Breast epithelium (tissue), 4 donors: ENCODE measurements around the gene ELL. TPM values are rescaled to one million over a fixed set of nuclear protein-coding genes. Genes with fewer than 3 reads are reported as not detected.

Source experiments
- DNase-seq, 2 donors: peaks; one replicate each; pipeline ENCODE4 v3.0.0-alpha.2; 2019; ENCODE audit warnings: low spot score in 2 of 2
- H3K27ac ChIP-seq, 2 donors: fragments of 200-600 bp; sonication (generic) in 1 of 2; one replicate each; pipeline ENCODE4 v1.5.1; 2016 to 2019; ENCODE audit warnings: mild to moderate bottlenecking in 1 of 2
- H3K27me3 ChIP-seq, 2 donors: fragments of 200-600 bp; sonication (generic) in 1 of 2; one replicate each; pipeline versions ENCODE4 v1.5.1 to v1.6.0; 2017 to 2019; ENCODE audit warnings: control low read depth in 1 of 2, mild to moderate bottlenecking in 1 of 2
- H3K36me3 ChIP-seq: fragments of 200-600 bp; one replicate; pipeline ENCODE4 v1.5.1; 2019
- H3K4me1 ChIP-seq, 2 donors: fragments of 200-600 bp; sonication (generic); one replicate each; pipeline ENCODE4 v1.5.1; 2016 to 2019; ENCODE audit warnings: control low read depth in 1 of 2
- H3K4me3 ChIP-seq, 3 donors: fragments of 200-600 bp; sonication (generic); 1 replicate in 2 of 3; 2 replicates in 1 of 3; pipeline ENCODE4 v1.5.1; 2016 to 2019; ENCODE audit warnings: mild to moderate bottlenecking in 3 of 3, moderate library complexity in 2 of 3
- H3K9me3 ChIP-seq, 2 donors: fragments of 200-600 bp; sonication (generic) in 1 of 2; one replicate each; pipeline ENCODE4 v1.5.1; 2016 to 2019; ENCODE audit warnings: control low read depth in 1 of 2
- POLR2A ChIP-seq: fragments of 450-650 bp; IDR thresholded peaks from one replicate; pipeline ENCODE4 v1.6.1; 2016; ENCODE audit warnings: antibody characterized with exemption, mild to moderate bottlenecking, moderate library complexity
- POLR2AphosphoS5 ChIP-seq, 3 donors: sonication (generic); formaldehyde crosslinking; IDR thresholded peaks; one replicate each; pipeline ENCODE4 v1.6.1; 2017; ENCODE audit warnings: antibody characterized with exemption in 3 of 3
- intact Hi-C: fragments of 100-400 bp; cut with DNase I; formaldehyde crosslinking; loops from one replicate; pipeline ENCODE4 v1.15.1; 2023; ENCODE audit warnings: low total_unique reads
- total RNA-seq, 3 donors: library from RNA; depleted of rRNA; stranded (reverse); fragments of >200 nt; gene quantifications; one replicate each; pipeline ENCODE4 v1.1.0, GENCODE V29; 2016
- TF ChIP-seq, protein P1 (sequence below), 3 donors: fragments of 450-650 bp; IDR thresholded peaks; one replicate each; pipeline ENCODE4 v1.5.1; 2016 to 2017; ENCODE audit warnings: antibody characterized with exemption in 3 of 3, mild to moderate bottlenecking in 3 of 3, moderate library complexity in 3 of 3

Gene ELL
- total RNA-seq, 3 donors from 2014 or later = 13.0 to 22.3 (median 15.7) TPM

DNA sequence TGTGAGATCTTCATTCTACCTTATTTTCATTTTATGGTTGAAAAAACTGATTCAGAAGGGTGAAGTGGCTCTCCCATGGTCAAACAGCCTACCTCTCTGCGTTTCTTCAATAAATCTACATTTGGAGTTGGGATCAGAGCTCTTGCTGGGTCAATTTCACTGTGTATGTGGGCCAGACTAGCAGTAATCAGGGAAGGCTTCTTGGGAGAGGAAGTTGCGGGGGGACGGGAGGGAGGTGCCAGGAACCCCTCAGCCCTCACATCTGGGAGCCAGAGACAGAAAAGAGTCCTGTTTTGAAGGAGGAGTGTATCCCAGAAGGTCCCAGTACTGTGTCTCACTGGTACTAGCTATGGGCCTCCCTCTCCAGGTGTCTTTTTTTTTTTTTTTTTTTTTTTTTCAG is 36.7 kb upstream of the ELL start:
- Histone ChIP-seq H3K36me3 (no peaks in the 10 kb centered on the region), H3K27ac (peak overlapping the region; percentile 97), H3K4me3 (peak overlapping the region; percentile 73 to 89 (median 84)), H3K9me3 (no peaks in the 10 kb centered on the region), H3K4me1 (peaks cover 3 to 5% of the 10 kb centered on the region in 2 donors), H3K27me3 (no peaks in the 10 kb centered on the region)
- intact Hi-C loops = no loop called here
- no peak for TF ChIP-seq POLR2AphosphoS5 (IDR thresholded peaks at IDR 0.05)
- TF ChIP-seq, protein P1, sequence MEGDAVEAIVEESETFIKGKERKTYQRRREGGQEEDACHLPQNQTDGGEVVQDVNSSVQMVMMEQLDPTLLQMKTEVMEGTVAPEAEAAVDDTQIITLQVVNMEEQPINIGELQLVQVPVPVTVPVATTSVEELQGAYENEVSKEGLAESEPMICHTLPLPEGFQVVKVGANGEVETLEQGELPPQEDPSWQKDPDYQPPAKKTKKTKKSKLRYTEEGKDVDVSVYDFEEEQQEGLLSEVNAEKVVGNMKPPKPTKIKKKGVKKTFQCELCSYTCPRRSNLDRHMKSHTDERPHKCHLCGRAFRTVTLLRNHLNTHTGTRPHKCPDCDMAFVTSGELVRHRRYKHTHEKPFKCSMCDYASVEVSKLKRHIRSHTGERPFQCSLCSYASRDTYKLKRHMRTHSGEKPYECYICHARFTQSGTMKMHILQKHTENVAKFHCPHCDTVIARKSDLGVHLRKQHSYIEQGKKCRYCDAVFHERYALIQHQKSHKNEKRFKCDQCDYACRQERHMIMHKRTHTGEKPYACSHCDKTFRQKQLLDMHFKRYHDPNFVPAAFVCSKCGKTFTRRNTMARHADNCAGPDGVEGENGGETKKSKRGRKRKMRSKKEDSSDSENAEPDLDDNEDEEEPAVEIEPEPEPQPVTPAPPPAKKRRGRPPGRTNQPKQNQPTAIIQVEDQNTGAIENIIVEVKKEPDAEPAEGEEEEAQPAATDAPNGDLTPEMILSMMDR (IDR thresholded peaks at IDR 0.05) = no peak
- no peak for TF ChIP-seq POLR2A
- no peak for DNase-seq

DNA sequence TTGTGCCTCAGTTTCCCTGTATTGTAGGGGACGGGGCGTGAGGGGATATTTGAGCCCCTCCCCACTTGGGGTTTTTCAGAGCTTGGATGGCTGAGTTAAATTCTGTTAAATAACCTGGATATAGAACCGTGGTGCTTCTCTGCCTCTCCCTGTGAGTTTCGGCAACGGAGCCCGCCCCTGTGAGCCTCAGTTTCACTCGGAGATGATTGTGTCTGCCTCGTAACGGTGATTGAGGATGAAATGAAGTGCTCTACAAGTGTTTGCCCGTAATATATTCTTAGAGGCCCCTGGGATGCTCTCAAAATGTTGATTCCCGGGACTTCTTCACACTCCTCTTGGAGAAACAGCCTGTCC is 36.3 kb upstream of the ELL start:
- no peaks in the 10 kb centered on the region for H3K27me3 ChIP-seq
- H3K9me3 ChIP-seq = no peaks in the 10 kb centered on the region
- no peaks in the 10 kb centered on the region for H3K36me3 ChIP-seq
- H3K27ac ChIP-seq = peak overlapping the region; percentile 97
- H3K4me3 ChIP-seq = peak overlapping the region; percentile 73 to 89 (median 84)
- no peak for DNase-seq
- no peak for TF ChIP-seq POLR2AphosphoS5 (IDR thresholded peaks at IDR 0.05)
- TF ChIP-seq POLR2A = no peak
- TF ChIP-seq, protein P1 (IDR thresholded peaks at IDR 0.05) = no peak
- peaks cover 3 to 5% of the 10 kb centered on the region in 2 donors for H3K4me1 ChIP-seq
- intact Hi-C loops = no loop called here

DNA sequence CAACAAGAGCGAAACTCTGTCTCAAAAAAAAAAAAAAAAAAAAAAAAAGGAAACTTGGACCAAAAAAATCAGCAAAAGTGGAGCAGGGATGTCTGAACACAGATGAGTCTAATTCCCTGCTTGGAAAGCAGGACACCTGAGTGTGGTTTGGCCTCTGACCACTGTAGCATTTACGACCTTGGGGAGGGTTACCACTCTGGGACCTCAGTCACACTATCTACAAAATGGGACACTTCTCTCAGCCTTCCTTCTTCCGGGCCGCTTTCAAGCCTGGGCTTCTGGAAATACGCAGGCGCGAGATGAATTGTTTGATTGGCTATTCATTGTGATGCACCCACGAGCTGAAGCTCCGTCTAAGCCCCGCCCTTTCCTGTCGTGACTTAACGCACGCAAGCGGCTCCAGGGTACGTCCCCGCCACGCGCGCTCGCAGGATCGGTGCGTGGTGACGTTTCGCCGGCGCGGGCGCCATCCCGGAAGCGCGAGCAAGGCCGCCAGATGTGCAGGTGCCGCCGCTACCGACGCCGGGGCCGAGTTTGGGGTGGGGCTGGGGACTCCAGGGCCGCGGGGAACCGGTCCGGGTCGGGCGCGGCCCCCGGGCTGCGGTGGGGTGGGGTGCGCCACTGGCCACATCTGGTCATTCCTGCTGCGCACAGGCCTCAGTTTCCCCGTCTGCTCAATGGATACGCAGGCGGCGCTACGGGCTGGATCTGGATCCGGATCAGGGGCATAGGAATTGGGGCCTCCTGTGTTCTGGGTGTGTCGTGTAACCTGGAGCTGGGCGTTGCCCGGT is 35.7 kb upstream of the ELL start, which contains the start of gene KXD1:
Gene KXD1 (plus strand): TSS at position 460 of the 791 bp plus-strand sequence. CDS start 4,187 bp downstream, outside the sequence.
- TF ChIP-seq POLR2AphosphoS5 (IDR thresholded peaks at IDR 0.05) (peak; percentile 91 to 92 (median 92)), POLR2A (peak; percentile 52)
- TF ChIP-seq, protein P1 (IDR thresholded peaks at IDR 0.05) = no peak
- H3K4me1 ChIP-seq = peaks cover 3 to 5% of the 10 kb centered on the region in 2 donors
- intact Hi-C loops = no loop called here
- peak within 1 kb of the TSS; percentile 73 to 89 (median 84) for H3K4me3 ChIP-seq
- H3K9me3 ChIP-seq = no peaks in the 10 kb centered on the region
- peak; percentile 93 to 97 for DNase-seq
- no peaks in the 10 kb centered on the region for H3K36me3 ChIP-seq
- H3K27ac ChIP-seq = peak within 1 kb of the TSS; percentile 97
- no peaks in the 10 kb centered on the region for H3K27me3 ChIP-seq

DNA sequence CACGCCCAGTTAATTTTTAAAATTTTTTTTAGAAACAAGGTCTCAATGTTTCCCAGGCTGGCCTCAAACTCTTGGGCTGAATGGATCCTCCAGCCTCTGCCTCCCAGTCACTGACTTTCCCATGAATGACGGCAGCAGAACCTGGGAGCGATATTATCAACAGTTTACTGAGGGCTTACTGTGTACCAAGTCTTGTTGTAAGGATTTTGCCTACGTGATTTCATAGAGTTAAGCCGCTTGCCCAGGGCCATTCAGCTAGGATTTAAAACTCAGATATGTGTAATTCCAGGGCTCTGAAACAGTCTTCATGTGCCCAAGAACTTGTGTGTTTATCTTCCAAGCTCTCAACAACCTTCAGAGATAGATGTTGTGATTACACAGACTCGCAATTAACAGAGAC is 29.8 kb upstream of the ELL start:
- Histone ChIP-seq H3K9me3 (no peaks in the 10 kb centered on the region), H3K4me1 (no peaks in the 10 kb centered on the region), H3K27ac (peak overlapping the region in 1 of 2 donors; percentile 3), H3K27me3 (no peaks in the 10 kb centered on the region), H3K36me3 (no peaks in the 10 kb centered on the region), H3K4me3 (no peak overlapping the region)
- TF ChIP-seq, protein P1 (IDR thresholded peaks at IDR 0.05) = no peak
- no peak for TF ChIP-seq POLR2A
- no peak for TF ChIP-seq POLR2AphosphoS5 (IDR thresholded peaks at IDR 0.05)
- no peak for DNase-seq
- intact Hi-C loops = no loop called here

DNA sequence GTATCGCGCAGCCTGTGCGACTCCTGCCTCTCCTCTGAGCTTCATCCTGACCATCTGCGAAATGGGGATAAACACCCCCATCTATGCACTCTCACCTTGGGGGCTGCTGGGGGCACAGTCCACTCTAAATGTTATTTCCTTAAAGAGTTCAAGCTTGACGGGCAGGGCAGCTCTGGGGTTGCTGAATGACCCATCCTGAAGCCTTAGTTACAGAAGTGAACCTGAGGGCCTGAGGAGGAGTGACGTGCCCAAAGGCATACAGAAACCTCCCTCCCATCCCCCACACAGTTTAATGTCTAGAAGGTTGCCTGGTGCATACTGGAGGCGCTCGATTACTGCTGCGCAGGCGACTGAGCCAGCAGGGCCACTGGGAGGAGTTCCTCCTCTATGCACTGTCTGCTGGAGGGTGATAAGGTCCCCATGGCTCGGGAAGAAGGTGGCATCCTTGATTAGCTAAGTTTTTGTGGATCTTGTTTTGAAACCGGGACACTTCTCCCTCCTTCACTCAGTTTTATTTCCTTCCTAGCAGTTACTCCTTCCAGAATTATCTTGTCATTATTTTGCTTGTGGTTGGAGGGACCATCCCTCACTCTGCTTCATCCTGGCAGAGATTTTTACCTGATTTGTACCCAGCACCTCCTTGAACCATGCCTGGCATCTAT is 22.1 kb upstream of the ELL start:
- Histone ChIP-seq H3K9me3 (no peaks in the 10 kb centered on the region), H3K27ac (peak overlapping the region; percentile 95 to 99), H3K27me3 (no peaks in the 10 kb centered on the region), H3K4me1 (no peaks in the 10 kb centered on the region), H3K4me3 (peak overlapping the region; percentile 76 to 94 (median 89)), H3K36me3 (peaks cover 5% of the 10 kb centered on the region)
- no peak for TF ChIP-seq POLR2AphosphoS5 (IDR thresholded peaks at IDR 0.05)
- no peak for TF ChIP-seq POLR2A
- TF ChIP-seq, protein P1 (IDR thresholded peaks at IDR 0.05) = no peak
- peak in 1 of 2 donors; percentile 37 for DNase-seq
- intact Hi-C loops = no loop called here
